Neural progenitor cell (in vitro differentiated cells): ENCODE results near the gene SLC35F3.

Source experiments
- EZH2 ChIP-seq: fragments of 200-600 bp; sonication (generic); IDR thresholded peaks from 2 replicates; pipeline ENCODE4 v1.6.1; 2017; ENCODE audit warnings: antibody characterized with exemption, mild to moderate bottlenecking, moderate library complexity
- EZH2phosphoT487 ChIP-seq: fragments of 200-600 bp; sonication (generic); IDR thresholded peaks from 2 replicates; pipeline ENCODE4 v1.6.1; 2017; ENCODE audit warnings: antibody characterized with exemption
- TF ChIP-seq, protein P1 (sequence below): fragments of 200-600 bp; sonication (generic); IDR thresholded peaks from 2 replicates; pipeline ENCODE4 v1.5.1; 2017; ENCODE audit warnings: antibody characterized with exemption, mild to moderate bottlenecking

DNA sequence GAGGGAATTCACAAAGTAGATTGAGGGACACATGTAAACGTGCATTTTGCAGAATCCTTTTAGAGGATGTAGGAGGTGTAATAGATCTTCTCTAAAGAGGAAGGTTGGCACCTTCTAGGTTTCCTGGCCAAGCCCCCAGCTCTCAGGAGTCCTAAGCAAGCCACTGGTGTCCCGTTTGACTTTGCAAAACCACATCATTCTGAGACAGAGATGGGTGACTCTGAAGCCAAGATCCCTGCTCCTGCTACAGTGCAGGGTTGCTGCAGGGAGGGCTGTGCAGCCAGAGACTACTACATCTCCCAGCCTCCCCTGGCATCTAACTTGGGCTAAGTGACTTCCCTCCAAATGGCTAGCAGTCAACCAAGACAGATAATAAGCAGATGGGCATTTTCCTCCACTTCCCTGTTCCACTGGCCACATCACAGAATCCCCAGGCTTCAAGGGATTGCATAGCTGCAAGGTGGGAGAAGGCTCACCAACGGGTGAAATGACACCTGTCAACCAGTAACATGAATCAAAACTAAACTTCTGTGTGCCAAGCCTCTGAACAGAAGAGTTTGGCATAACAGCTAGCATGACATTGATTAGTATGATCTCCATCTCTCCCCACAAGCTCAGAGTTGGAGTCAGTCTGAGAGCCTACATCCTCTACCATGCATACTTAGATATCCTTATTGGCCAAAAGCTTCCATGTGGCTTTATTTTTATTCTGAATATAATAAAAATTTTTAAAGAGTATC lies 339.2 kb downstream of the SLC35F3 start:
- TF ChIP-seq, protein P1, sequence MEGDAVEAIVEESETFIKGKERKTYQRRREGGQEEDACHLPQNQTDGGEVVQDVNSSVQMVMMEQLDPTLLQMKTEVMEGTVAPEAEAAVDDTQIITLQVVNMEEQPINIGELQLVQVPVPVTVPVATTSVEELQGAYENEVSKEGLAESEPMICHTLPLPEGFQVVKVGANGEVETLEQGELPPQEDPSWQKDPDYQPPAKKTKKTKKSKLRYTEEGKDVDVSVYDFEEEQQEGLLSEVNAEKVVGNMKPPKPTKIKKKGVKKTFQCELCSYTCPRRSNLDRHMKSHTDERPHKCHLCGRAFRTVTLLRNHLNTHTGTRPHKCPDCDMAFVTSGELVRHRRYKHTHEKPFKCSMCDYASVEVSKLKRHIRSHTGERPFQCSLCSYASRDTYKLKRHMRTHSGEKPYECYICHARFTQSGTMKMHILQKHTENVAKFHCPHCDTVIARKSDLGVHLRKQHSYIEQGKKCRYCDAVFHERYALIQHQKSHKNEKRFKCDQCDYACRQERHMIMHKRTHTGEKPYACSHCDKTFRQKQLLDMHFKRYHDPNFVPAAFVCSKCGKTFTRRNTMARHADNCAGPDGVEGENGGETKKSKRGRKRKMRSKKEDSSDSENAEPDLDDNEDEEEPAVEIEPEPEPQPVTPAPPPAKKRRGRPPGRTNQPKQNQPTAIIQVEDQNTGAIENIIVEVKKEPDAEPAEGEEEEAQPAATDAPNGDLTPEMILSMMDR = no peak
- TF ChIP-seq EZH2phosphoT487 = no peak
- TF ChIP-seq EZH2 = no peak
